K562 (cell line): ENCODE results near the gene CACTIN. TPM values are rescaled to one million over a fixed set of nuclear protein-coding genes. Genes with fewer than 3 reads are reported as not detected.

Experiments used
- ATAC-seq: fragments of 200-7000 bp; cut with Tn5 transposase; 3 replicates; pipeline ENCODE4 v1.9.1; 2020; ENCODE audit warnings: moderate library complexity
- BruUV-seq: library from RNA; stranded (reverse); fragments of 400-500 nt; replicated peaks from 2 replicates; lab custom pipeline; 2021; lab: Mats Ljungman, UMichigan
- CTCF ChIA-PET: fragments of 300-600 bp; formaldehyde crosslinking; extraction: SDS; loops from one replicate; lab custom pipeline; 2021; ENCODE audit warnings: low intra/inter-chr PET ratio; lab: Yijun Ruan, JAX
- POLR2A ChIA-PET: fragments of 300-600, 350-650 bp; sonication (Branson Sonifier 250); formaldehyde crosslinking; extraction: SDS; loops from one replicate; lab custom pipeline; 2021; ENCODE audit warnings: antibody characterized with exemption, inconsistent platforms; lab: Yijun Ruan, JAX
- DNase-seq, 4 experiments: peaks; one replicate each; pipeline versions ENCODE4 v3.0.0 to v3.0.0-alpha.2; 2011 to 2018; ENCODE audit warnings: low spot score in 3 of 4, mixed read lengths in 3 of 4; ENCODE audit errors: extremely low read depth in 1 of 4
- FAIRE-seq: peaks from 2 replicates; lab custom pipeline; 2011; peaks lifted over from hg19 to GRCh38; lab: Jason Lieb, UNC
- H2AFZ ChIP-seq: 2 replicates; pipeline ENCODE4 v1.6.0; 2011; ENCODE audit warnings: low read depth, low read length, control low read depth, inconsistent platforms
- H3K27ac ChIP-seq: fragments of 200-600 bp; 3 replicates; pipeline ENCODE4 v1.8.0; 2011; ENCODE audit warnings: low read depth, mild to moderate bottlenecking, control low read depth, inconsistent platforms, low read length, moderate library complexity, mixed read lengths; ENCODE audit errors: extremely low read depth
- H3K27me3 ChIP-seq, 2 experiments: fragments of 300-600 bp in 1 of 2; 2 replicates in 1 of 2; 3 replicates in 1 of 2; pipeline versions ENCODE4 v1.6.0 to v1.8.0; 2011; ENCODE audit warnings: inconsistent platforms in 2 of 2, low read length in 2 of 2, mild to moderate bottlenecking in 1 of 2, mixed read lengths in 1 of 2, moderate library complexity in 1 of 2; ENCODE audit not compliant: control insufficient read depth in 2 of 2, insufficient read depth in 2 of 2
- H3K36me3 ChIP-seq: fragments of 300-600 bp; 3 replicates; pipeline ENCODE4 v1.8.0; 2011; ENCODE audit warnings: mild to moderate bottlenecking, low read length, inconsistent platforms; ENCODE audit not compliant: control insufficient read depth, insufficient read depth
- H3K4me1 ChIP-seq, 2 experiments: fragments of 200-600 bp in 1 of 2; replicated peaks in 1 of 2; 2 replicates in 1 of 2; 3 replicates in 1 of 2; pipeline versions ENCODE4 v1.5.1 to v1.8.0; 2011; ENCODE audit warnings: inconsistent platforms in 2 of 2, low read length in 2 of 2, mild to moderate bottlenecking in 1 of 2, mixed read lengths in 1 of 2, moderate library complexity in 1 of 2; ENCODE audit not compliant: control insufficient read depth in 2 of 2, insufficient read depth in 2 of 2
- H3K4me2 ChIP-seq: 2 replicates; pipeline ENCODE4 v1.6.1; 2011; ENCODE audit warnings: low read length, control low read depth, inconsistent platforms, mixed read lengths; ENCODE audit not compliant: insufficient read depth
- H3K4me3 ChIP-seq: fragments of 200-600 bp; sonication (generic), shearing (Covaris generic); 2 replicates; pipeline ENCODE4 v1.5.1; 2016; ENCODE audit warnings: control low read depth, inconsistent platforms
- H3K79me2 ChIP-seq: fragments of 200-600 bp; 3 replicates; pipeline ENCODE4 v1.8.0; 2011; ENCODE audit warnings: low read length, inconsistent platforms; ENCODE audit not compliant: control insufficient read depth, insufficient read depth
- H3K9ac ChIP-seq, 2 experiments: 2 replicates each; pipeline versions ENCODE4 v1.6.0 to v1.6.1; 2011; ENCODE audit warnings: low read depth in 2 of 2, low read length in 2 of 2, control low read depth in 1 of 2, inconsistent platforms in 1 of 2, mild to moderate bottlenecking in 1 of 2, mixed read lengths in 1 of 2; ENCODE audit not compliant: insufficient read depth in 1 of 2
- H3K9me1 ChIP-seq: one replicate; pipeline ENCODE4 v1.6.0; 2011; ENCODE audit warnings: inconsistent platforms, mild to moderate bottlenecking, low read length, moderate library complexity; ENCODE audit not compliant: control insufficient read depth, insufficient read depth
- H3K9me3 ChIP-seq: replicated peaks from 2 replicates; pipeline ENCODE4 v1.5.1; 2011; ENCODE audit warnings: low read depth, low read length, inconsistent platforms; ENCODE audit not compliant: control insufficient read depth, insufficient read depth
- H4K20me1 ChIP-seq: replicated peaks from 2 replicates; pipeline ENCODE4 v1.6.1; 2011; ENCODE audit warnings: low read length, inconsistent platforms, mixed read lengths; ENCODE audit not compliant: control insufficient read depth, insufficient read depth
- HNRNPLL ChIP-seq: fragments of 200-400 bp; formaldehyde crosslinking; IDR thresholded peaks from 2 replicates; pipeline ENCODE4 v1.6.1; 2017; ENCODE audit warnings: low read length, low read depth, mild to moderate bottlenecking; ENCODE audit not compliant: poor library complexity, severe bottlenecking
- NFIX ChIP-seq: fragments of 250-450 bp; sonication (Bioruptor Pico); IDR thresholded peaks from 2 replicates; pipeline ENCODE4 v1.4.0; 2020; ENCODE audit warnings: low read depth, mild to moderate bottlenecking, moderate library complexity
- POLR2G ChIP-seq: fragments of 200-400 bp; formaldehyde crosslinking; IDR thresholded peaks from 2 replicates; pipeline ENCODE4 v1.6.1; 2017; ENCODE audit warnings: low read depth, mild to moderate bottlenecking, antibody characterized with exemption, low read length, moderate library complexity
- RBM17 ChIP-seq: fragments of 200-400 bp; formaldehyde crosslinking; IDR thresholded peaks from 2 replicates; pipeline ENCODE4 v1.6.1; 2017; ENCODE audit warnings: low read depth, mild to moderate bottlenecking, low read length, borderline replicate concordance
- WGBS: fragments of 100-300 bp; shearing (Covaris generic); methylation state at CpG from one replicate; pipeline ENCODE4 v1.1.6; 2016; ENCODE audit warnings: low coverage, mixed read lengths; ENCODE audit not compliant: insufficient coverage; ENCODE audit errors: missing lambda C conversion rate; 5-methylcytosine and 5-hydroxymethylcytosine counted together
- in situ Hi-C: fragments of 300-500 bp; cut with MboI; formaldehyde crosslinking; loops from 4 replicates; pipeline ENCODE4 v1.15.0; 2018; ENCODE audit warnings: inconsistent platforms, mixed read lengths
- intact Hi-C: fragments of 100-400 bp; cut with micrococcal nuclease; formaldehyde crosslinking; loops from 2 replicates; pipeline ENCODE4 v1.14.2; 2022
- polyA plus RNA-seq, 8 experiments: library from polyadenylated mRNA; depleted of rRNA in 4 of 8; stranded (reverse) in 5 of 8; unstranded in 3 of 8; fragments of >200 nt; fragmentation: Nextera tagmentation in 2 of 8; fragmentation: Illumina TruSeq in 1 of 8; extraction: Ambion mirVana in 2 of 8; extraction: Trizol in 1 of 8; gene quantifications; 2 replicates each; pipeline versions ENCODE4 v1.2.1 to v1.2.3, GENCODE V29; 2011 to 2014; ENCODE audit warnings: inconsistent platforms in 1 of 8, missing spikeins in 1 of 8
- total RNA-seq, 7 experiments: library from RNA; depleted of rRNA in 6 of 7; stranded (reverse); fragments of >200 nt in 6 of 7; fragmentation: Illumina TruSeq in 2 of 7; extraction: Trizol in 2 of 7; gene quantifications; 2 replicates each; pipeline versions ENCODE4 v1.2.1 to v1.2.3, GENCODE V29; 2011 to 2021; ENCODE audit warnings: low replicate concordance in 1 of 7

CACTIN gene
- total and polyA plus RNA-seq, 9 of the 15 experiments (the other 6 are each of a cell fraction or from before 2014, with no cell fraction given), result 0.15 to 49.2 (median 15.0) TPM

- intact Hi-C loops, result no loop called here
- H3K4me2 ChIP-seq, result no peak overlapping the region
- ChIA-PET CTCF (no interaction called here), POLR2A (no interaction called here)
- H3K27me3 ChIP-seq, result no peaks in the 10 kb centered on the region
- no peak for TF ChIP-seq RBM17
- peak; percentile 29; the same call in 1 of the 2 replicates for TF ChIP-seq POLR2G
- TF ChIP-seq NFIX, result no peak
- TF ChIP-seq HNRNPLL, result peak; percentile 53
- H3K4me3 ChIP-seq, result no peak overlapping the region
- H3K9ac ChIP-seq, result peak overlapping the region in 1 of 2 experiments; percentile 52; a peak in 2 of 4 replicates
- BruUV-seq, result no TSS peak
- no peaks in the 10 kb centered on the region for H3K9me3 ChIP-seq
- no peaks in the 10 kb centered on the region for H4K20me1 ChIP-seq
- WGBS, result 91% methylated on average over 38 of the region's 55 CpGs
- FAIRE-seq (no peak), ATAC-seq (no peak), DNase-seq (no peak)
- H3K4me1 ChIP-seq, result peaks cover 0 to 54% of the 10 kb centered on the region in 2 experiments; a peak in 3 of 5 replicates
- peaks cover 32% of the 10 kb centered on the region; the same call in 1 of the 3 replicates for H3K36me3 ChIP-seq
- H3K27ac ChIP-seq, result no peak overlapping the region
- in situ Hi-C loops, result no loop called here
- no peaks in the 10 kb centered on the region for H3K79me2 ChIP-seq
- peaks cover 4% of the 10 kb centered on the region for H3K9me1 ChIP-seq
- H2AFZ ChIP-seq, result no peak overlapping the region
Measured at GRCh38 chr19:3638208-3639193, 11.9 kb upstream of the CACTIN start.
